ENCODE data around the gene ROBO3.

GRCh38 chr11:124875943-124876817, 10.9 kb downstream of the ROBO3 start:
- TF ChIP-seq CTCF (IDR thresholded peaks at IDR 0.05) (peak; percentile 45 to 80 (median 68)), POLR2A (IDR thresholded peaks at IDR 0.05) (peak in 1 of 2 donors; percentile 49)
